HG03135 (cell line): ENCODE measurements around the gene RPS6KA2.

Source experiments
- ATAC-seq: cut with Tn5 transposase; IDR thresholded peaks from one replicate; pipeline ENCODE4 v1.9.1; 2021; ENCODE audit warnings: mild to moderate bottlenecking, moderate library complexity; ENCODE audit not compliant: unreplicated experiment

Gene RPS6KA2

DNA sequence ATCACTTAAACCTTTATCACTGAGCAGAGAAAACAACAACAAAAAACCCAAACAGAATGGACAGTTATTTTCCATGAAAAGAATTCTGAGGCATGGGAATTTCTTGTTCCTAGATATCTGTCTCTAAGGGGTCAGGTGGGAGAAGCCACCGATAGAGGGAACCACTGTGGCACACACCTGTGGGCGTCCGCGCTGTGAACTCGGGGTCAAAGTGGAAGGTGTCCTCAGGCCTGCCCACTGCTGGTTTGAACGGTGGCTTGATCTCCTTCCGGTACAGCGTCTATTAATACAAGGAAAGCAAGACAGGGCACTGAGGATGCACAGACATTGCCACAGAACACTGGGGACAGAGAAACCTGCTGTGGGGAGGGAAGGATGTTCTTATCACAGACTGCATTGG, 167.8 kb downstream of the RPS6KA2 start:
- no peak for ATAC-seq

- ATAC-seq: no peak
Measured at GRCh38 chr6:166456395-166457156, 170.5 kb downstream of the RPS6KA2 start.

- no peak for ATAC-seq
Measured at GRCh38 chr6:166454692-166455515, 172.1 kb downstream of the RPS6KA2 start.

DNA sequence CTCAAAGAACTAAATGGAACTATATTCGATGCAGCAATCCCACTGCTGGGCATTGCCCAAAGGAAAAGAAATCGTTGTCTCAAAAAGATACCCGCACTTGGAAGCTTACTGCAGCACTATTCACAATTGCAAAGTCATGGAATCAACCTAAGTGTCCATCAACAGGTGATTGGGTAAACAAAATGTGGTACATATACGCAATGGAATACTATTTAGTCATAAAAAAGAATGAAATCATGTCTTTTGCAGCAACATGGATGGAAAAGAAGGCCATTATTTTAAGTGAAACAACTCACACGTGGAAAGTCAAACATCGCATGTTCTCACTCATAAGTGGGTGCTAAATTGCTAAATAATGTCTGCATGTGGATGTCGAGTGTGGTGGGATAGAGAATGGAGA, 173.4 kb downstream of the RPS6KA2 start:
- ATAC-seq: no peak

DNA sequence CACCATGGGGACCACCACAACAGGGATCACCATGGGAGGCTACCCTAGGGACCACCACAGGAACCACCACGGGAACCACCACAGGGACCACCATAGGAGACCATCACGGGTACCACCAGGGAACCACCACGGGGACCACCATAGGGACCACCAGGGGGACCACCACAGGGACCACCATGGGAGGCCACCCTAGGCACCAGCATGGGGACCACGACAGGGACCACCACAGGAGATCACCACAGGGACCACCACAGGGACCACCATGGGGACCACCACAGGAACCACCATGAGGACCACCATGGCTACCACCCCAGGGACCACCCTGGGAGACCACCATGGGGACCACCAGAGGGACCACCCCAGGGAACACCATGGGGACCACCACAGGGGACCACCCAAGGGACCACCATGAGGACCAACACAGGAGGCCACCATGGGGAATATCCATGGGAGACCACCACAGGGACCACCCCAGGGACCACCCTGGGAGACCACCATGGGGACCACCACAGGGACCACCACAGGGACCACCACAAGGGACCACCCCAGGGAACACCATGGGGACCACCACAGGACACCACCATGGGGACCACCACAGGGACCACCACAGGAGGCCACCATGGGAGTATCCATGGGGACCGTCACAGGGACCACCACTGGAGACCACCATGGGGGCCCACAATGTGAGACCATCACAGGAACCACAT, 176.7 kb downstream of the RPS6KA2 start:
- no peak for ATAC-seq

GRCh38 chr6:166449641-166450040, 177.4 kb downstream of the RPS6KA2 start:
- no peak for ATAC-seq

- ATAC-seq: no peak
Measured at GRCh38 chr6:166449036-166449435, 178.0 kb downstream of the RPS6KA2 start.

DNA sequence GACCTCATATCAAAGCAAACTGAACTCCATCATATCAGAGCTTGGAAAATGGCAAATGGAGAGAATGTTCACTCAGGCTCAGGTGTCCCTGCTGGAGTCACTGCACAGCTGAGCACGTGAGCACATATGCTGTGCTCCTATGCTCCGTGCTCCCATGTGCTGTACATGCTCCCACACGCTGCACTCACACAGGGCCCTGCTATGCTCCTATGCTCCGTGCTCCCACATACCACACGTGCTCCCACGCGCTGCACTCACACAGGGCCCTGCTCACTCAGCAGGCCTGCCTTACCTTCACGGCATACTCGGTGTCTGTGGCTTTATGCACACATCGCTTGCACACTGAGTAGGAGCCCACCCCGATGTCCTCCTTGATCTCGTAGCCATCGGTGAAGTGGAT, 178.6 kb downstream of the RPS6KA2 start:
- ATAC-seq: no peak

GRCh38 chr6:166446567-166447065, 180.4 kb downstream of the RPS6KA2 start:
- ATAC-seq: no peak

GRCh38 chr6:166446146-166446545, 180.9 kb downstream of the RPS6KA2 start:
- no peak for ATAC-seq

DNA sequence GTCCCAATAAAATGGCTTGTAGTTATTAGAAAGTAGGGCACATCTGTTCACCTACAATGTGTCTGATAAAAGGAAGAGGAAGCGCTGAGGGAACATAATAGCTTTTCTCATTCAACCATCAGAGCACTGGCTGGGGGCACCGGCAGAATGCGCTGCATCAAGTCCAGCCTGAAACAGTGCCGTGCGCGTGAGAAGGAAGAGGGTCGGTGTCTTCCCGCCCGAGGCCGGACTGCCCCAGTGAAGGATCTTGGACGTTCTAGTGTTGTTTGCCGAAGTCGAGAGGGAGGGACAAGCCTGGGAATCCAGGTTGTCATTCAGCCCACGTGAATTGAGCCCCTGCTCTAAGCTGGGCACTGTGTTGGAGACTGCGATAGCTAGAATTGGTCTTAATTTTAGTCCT, 182.6 kb downstream of the RPS6KA2 start:
- ATAC-seq: no peak

DNA sequence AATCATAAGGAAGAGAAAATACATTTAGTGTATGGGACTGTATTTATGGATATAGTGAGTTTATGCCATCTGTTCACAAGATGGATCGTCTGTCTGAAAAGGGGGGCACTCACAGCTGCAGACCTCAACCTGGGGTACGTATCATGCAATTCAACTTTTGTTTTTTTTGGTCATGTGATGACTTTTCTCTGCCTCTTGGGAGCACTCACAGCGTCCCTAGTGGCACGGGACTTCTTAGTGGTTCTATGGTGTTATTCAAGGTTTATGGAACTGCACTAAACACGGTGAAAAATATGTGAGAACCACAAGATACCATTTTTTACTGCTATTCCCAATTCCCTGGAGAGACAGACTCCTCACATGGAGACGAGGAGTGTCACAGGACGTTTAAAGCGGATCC, 183.9 kb downstream of the RPS6KA2 start:
- ATAC-seq: no peak

- ATAC-seq: no peak
Measured at GRCh38 chr6:166442131-166442685, 184.8 kb downstream of the RPS6KA2 start.

GRCh38 chr6:166441325-166442078, 185.5 kb downstream of the RPS6KA2 start:
- no peak for ATAC-seq

DNA sequence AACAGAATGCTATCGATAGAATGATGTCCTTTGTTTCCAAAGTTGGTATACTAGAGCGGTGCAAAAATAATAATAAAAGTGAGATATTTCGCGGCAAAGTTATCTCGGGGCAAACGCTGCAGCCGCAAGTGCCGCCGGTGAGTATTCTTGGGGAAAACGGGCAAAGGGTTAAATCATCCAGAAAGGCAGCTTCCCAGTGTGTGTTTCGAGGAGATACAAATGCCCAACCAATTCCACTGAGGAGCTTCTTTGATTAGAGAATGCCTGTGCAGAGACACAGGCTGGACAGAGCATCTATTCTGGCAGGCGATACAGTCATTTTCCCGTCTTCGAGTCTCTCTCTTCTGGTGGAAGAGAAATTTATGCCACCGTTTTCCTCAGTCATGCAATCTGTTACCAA, 186.3 kb downstream of the RPS6KA2 start:
- ATAC-seq: no peak

DNA sequence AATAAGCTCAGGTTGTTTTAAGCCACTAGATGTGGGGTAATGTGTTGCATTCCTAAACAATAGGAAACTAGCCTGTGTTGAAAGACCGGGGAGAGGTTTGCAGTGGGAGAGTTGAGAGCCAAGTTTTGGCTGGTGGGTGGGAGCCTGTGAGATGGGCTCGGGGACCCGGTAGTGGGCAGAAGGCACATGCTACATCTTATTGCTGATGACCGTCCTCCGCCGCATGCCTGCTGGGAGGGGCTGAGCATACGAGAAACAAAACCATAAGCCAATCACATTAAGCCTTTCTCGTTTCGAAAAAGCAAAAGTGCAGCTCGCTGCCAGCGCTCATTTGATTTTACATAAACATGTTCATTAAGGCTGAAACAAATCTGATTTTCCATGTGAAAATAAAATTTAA, 186.9 kb downstream of the RPS6KA2 start:
- no peak for ATAC-seq

DNA sequence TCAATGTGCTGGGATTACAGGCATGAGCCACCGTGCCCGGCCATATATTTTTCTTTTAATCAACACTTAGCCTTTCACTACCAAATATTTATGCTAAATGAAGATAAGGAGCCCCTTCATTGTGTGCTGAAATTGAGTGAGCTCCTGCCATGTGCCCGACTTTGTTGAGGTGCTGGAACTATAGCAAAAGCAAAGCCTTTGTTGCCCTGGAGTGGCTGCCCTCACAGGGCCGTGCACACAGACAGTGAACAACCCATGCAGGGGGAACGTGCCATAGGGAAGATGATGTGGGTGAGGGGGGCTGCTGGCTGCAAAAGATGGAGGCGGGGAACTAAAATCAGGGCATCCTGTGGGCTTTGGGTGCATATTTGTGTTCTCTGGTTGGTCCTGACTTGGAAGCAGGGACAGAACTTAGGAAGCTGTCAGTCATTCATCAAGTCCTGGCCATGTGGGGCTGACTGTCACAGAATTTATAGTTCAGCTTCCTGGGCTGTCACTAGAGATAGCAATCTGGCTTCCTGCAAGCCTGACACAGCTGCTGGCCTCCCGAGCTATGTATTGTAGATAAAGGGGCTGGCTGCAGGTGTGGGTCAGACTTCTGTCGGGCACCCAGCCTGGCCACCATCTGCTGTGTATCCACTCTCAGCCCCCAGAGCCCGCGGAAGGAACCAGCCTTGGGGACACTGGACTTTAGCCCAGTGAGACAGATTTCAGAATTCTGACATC, 187.5 kb downstream of the RPS6KA2 start:
- no peak for ATAC-seq

DNA sequence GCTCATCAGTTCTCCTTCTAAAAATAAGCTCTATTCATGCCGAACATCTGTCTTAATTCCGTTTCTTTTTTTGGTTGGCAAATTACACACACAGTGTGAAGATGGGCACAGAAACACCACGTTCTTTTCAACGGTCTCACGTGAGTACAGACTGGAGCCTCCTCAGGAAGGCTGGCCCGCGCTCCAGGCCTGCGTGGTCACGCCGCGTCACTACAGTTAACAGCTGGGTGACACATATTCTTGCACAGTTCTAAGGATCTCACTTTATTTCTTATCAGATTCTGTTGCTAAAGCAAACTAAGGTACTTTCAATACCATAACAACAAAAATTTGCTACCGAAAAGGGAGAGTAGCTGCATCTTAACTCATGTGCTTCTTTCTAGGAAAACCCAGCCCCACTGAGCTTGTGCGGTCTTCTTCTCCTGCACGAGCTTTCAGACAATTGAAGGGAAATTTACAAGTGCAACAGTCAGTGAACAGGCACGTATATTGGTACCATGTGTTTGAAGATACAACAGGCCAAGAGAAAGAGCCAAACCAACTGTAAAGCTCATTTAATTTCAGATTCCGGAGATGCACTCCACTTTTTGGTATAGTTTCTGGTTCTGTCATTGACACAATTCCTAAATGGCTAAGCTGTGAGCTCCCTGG, 188.7 kb downstream of the RPS6KA2 start:
- no peak for ATAC-seq

GRCh38 chr6:166437661-166438060, 189.4 kb downstream of the RPS6KA2 start:
- no peak for ATAC-seq
